Measurements from ENCODE around the gene RAC3.

DNA sequence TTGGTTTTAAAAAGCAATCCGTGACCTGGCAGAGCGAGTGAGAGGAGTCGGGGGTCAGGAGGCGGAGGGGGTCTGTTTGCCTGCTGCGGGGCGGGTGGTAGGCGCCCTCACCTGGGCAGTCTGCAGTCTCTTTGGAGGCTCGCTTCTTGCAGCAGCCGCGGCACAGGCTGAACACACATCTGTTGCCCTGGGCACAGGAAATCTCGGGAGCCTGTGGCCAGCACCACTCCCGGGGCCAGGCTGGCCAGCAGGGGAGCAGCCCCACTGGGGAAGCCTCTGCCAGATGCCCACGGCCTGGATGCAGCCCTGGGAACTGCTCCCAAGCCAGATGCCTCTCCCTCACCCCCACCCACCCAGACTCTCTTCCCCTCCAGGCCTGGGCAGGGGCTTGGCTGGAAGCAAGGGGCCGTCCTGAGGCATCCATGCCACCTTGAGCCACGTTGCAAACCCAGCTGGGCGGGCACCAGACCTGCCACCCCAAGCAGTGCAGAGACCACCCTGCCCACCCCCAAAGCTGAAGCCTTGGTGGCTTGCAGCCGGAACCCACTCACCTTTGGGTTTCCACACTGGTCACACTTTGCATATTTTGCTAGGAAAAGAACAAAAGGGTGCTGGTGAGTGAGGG lies 26.9 kb downstream of the RAC3 start:
- TF ChIP-seq, protein P1, sequence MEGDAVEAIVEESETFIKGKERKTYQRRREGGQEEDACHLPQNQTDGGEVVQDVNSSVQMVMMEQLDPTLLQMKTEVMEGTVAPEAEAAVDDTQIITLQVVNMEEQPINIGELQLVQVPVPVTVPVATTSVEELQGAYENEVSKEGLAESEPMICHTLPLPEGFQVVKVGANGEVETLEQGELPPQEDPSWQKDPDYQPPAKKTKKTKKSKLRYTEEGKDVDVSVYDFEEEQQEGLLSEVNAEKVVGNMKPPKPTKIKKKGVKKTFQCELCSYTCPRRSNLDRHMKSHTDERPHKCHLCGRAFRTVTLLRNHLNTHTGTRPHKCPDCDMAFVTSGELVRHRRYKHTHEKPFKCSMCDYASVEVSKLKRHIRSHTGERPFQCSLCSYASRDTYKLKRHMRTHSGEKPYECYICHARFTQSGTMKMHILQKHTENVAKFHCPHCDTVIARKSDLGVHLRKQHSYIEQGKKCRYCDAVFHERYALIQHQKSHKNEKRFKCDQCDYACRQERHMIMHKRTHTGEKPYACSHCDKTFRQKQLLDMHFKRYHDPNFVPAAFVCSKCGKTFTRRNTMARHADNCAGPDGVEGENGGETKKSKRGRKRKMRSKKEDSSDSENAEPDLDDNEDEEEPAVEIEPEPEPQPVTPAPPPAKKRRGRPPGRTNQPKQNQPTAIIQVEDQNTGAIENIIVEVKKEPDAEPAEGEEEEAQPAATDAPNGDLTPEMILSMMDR (IDR thresholded peaks at IDR 0.05) = no peak
- no peak for TF ChIP-seq POLR2A (IDR thresholded peaks at IDR 0.05)

Data from gastroesophageal sphincter (tissue), 3 donors.